Urothelium cell line (cell line): ENCODE results near the gene SLC39A9.
"Not testable (repeated sequence)": the region's sequence is repeated elsewhere in the genome, so short reads cannot be mapped to it uniquely, and the experiment has no call there.

Experiments
- DNase-seq: peaks from one replicate; pipeline ENCODE4 v3.0.0; 2011; ENCODE audit warnings: low spot score, mixed read lengths
- FAIRE-seq: peaks from 2 replicates; lab custom pipeline; 2011; peaks lifted over from hg19 to GRCh38; lab: Jason Lieb, UNC

SLC39A9 gene

DNA sequence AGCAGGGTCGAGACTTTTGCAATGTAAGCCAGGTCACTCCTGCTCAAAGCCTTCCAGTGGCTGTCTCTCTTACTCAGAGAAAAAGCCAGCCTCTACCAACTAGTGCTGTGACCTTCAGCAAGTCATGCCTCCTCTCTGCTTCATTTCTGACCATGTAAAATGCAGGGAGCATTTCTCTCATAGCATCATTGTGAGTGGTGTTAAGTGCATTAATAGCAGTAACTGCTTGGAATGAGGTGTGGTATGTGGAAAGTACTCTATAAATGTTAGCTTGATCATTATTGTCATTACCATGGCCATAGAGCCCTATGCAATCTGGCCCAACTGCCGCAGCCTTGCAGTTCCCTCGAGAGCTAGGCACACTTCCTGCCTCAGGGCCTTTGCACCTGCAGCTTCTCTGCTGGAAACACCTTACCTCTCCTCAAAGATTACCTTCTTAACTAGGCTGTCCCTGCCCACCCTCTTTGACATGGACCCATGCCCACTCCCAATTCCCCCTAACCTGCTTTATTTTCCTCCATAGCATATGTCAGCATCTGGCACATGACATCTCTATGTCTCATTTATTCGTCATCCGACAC is 96.9 kb downstream of the SLC39A9 start:
- FAIRE-seq (peak; percentile 91), DNase-seq (no peak)

DNA sequence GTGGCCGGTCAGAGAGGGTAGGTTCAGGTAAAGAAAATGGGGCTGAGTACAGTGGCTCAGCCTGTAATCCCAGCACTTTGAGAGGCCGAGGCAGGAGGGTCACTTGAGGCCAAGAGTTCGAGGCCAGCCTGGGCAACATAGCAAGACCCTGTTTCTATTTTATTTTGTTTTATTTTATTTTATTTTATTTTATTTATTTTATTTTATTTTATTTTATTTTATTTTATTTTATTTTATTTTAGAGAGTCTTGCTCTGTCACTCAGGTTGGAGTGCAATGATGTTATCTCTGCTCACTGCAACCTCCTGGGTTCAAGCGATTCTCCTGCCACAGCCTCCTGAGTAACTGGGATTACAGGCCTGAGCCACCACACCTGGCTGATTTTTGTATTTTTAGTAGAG is 99.4 kb downstream of the SLC39A9 start:
- not testable (repeated sequence) for FAIRE-seq

DNA sequence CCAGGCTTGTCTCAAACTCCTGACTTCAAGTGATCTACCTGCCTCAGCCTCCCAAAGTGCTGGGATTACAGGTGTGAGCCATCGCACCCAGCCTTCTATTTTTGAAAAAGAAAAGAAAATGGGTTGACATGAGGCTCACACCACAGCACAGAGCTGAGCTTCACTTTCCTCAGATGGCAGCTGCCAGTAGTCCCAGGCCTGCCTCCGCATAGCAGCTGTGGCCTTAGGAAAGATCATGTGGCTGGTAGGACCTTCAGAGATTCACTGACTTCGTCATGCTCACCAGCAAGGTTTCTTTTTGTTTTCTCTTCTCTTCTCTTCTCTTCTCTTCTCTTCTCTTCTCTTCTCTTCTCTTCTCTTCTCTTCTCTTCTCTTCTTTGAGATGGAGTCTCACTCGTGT is 99.8 kb downstream of the SLC39A9 start:
- FAIRE-seq, DNase-seq: not testable (repeated sequence)

More for the DNA sequence above, 99.4 kb downstream of the SLC39A9 start:
- DNase-seq = not testable (repeated sequence)

DNA sequence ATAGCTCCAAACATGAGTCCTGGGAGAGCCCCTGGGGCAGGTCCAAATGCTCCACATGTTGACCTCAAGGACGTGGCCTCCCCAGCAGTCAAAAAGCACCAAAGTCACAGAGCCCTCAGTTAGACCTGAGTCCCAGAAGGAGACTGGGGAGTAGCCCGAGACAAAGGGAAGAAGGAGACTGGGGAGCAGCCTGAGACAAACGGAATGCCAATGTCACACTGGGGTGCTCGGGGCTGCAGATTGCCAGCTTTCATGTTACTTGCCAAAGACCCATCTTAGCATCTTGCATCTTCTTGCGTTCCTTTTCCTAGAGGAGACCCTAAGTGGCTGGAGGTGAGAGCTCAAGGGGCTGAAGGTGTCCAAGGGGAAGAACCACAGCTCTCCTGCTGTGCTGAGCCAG is 100.9 kb downstream of the SLC39A9 start:
- FAIRE-seq = peak; percentile 53

DNA sequence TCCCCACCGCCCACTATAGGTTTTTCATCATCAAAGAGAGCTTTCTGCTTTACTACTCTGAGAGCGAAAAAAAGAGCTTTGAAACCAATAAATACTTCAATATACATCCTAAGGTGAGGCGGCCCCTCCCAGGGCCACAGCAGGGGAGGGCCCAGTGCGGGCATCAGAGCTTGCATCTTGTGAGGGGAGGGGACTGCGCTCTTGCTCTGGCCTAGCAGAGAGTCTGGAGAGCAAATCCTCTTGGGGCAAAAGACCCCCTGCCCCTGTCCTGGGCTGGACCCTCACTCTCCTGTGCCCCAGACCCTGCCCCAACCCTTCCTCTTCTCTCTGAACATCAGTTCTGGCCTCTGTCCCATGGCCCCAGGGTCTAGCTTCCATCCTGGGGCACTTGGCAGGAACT is 101.6 kb downstream of the SLC39A9 start:
- DNase-seq = no peak
- FAIRE-seq = no peak

More for the DNA sequence above, 100.9 kb downstream of the SLC39A9 start:
- no peak for DNase-seq

DNA sequence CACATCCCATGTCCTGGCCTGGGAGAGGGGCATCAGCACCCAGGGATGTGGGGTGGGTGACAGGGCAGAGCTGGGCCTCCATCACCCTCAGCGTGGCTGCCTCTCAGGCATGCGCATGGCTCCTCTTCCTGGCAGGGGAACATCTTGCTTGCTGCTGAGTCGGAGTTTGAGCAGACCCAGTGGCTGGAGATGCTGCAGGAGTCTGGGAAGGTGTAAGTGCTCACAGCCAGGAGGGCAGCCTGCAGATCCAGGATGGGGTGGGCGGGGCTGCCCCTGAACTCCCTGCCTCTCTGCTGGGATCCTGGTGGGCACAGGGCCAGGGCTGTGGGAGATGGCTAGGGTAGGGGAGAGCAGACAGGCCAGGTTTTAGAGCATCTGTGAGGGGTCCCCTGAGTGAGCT is 102.2 kb downstream of the SLC39A9 start:
- no peak for DNase-seq
- peak; percentile 91 for FAIRE-seq

DNA sequence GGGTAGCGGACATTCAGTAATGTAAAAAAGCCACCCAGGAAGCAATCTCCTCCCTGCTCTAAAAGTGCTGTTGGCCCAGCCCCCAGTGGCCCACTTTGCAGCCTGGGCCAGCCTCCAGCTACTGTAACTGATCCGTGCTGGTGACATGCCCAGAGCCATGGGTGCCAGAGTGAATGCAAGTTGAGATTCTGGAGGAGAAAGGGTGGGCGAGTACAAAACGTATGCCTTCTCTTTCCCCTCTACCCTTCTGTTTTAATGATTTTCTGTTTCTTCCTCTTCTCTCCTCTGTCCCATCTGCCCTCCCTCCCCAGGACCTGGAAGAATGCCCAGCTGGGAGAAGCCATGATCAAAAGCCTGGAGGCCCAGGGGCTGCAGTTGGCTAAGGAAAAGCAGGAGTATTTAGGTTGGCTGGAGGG is 102.9 kb downstream of the SLC39A9 start:
- peak; percentile 17 for FAIRE-seq

DNA sequence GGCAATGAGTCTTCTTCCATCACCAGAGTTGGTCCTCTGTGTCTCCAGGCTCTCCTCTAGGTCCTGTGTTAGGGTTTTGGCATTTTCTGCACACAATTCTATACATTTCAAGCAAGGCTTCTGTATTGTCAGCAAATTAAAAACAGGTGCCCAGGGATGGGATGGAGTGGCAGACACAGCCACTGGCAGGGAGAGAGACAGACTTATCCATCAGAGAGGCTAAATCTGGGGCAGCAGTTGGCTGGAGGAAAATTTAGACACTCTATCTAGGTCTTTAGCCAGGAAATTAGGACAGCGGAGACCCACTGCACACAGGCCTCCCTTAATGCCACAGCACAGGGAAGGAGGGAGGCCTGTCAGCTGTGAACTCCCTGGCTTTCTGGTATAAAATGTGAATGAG is 106.3 kb downstream of the SLC39A9 start:
- DNase-seq = no peak

More for the DNA sequence above, 102.9 kb downstream of the SLC39A9 start:
- no peak for DNase-seq

DNA sequence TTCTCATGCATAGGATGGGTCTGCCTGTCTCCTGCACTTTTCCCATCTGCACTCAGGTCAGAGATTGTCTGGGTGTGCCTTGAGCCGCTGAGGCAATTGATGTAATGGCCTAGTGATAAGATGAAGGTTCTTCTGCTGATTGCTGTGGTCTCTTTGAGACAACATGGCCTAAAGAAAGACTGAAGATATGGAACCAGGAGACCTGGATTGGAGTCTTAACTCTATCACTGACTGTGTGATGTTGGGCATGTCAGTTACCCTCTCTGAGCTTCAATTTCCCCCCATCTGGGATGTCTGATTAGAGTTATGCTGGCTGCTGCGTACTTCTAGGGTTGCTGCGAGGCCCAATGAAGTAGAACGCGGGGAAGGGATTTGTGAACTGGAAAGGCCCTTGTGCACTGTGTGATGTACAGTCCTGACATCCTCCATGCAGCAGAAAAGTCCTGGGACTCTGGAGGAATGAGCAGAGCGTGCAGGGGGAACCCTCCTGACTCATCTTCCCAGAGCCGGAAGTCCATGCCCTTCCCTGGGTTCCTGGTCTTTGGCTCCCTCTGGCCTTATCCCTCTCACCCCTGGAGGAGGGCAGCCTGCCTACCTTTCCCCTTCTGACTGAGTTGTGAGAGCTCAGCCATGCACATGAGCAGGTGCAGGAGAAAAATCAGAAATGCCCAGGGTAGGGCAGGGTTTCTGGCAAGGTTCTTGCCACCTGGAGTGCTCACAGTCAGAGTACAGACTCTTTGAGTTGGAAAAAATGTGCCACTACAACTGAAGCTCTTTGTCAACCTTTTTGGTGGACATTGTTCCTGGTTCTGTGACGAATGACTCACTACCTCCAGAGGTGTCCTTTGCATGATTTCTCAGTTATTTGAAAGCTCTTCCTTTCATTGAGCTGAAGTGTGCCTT is 107.1 kb downstream of the SLC39A9 start:
- no peak for DNase-seq
- FAIRE-seq = peak; percentile 84

More for the DNA sequence above, 106.3 kb downstream of the SLC39A9 start:
- FAIRE-seq = no peak

DNA sequence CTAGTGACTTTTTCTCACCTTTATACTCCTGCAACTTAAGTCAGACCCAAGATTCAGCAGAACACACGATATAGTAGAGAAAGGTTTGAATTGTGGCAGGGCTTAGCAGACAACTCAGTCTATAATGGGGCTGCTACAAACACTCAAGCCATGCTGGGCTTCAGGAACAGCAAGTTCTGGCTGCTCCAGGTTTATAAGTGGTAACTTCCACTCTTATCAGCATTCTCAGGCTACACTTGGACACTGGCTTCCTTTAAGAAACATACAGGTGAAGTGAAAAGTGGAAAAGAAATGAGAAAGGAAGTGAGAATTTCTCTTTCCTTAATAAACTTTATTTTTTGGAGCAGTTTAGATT is 107.7 kb downstream of the SLC39A9 start:
- no peak for DNase-seq
- no peak for FAIRE-seq
